Measurements from ENCODE around the gene APOBR.
"Not testable (repeated sequence)": the region's sequence is repeated elsewhere in the genome, so short reads cannot be mapped to it uniquely, and the experiment has no call there.

Gene APOBR

DNA sequence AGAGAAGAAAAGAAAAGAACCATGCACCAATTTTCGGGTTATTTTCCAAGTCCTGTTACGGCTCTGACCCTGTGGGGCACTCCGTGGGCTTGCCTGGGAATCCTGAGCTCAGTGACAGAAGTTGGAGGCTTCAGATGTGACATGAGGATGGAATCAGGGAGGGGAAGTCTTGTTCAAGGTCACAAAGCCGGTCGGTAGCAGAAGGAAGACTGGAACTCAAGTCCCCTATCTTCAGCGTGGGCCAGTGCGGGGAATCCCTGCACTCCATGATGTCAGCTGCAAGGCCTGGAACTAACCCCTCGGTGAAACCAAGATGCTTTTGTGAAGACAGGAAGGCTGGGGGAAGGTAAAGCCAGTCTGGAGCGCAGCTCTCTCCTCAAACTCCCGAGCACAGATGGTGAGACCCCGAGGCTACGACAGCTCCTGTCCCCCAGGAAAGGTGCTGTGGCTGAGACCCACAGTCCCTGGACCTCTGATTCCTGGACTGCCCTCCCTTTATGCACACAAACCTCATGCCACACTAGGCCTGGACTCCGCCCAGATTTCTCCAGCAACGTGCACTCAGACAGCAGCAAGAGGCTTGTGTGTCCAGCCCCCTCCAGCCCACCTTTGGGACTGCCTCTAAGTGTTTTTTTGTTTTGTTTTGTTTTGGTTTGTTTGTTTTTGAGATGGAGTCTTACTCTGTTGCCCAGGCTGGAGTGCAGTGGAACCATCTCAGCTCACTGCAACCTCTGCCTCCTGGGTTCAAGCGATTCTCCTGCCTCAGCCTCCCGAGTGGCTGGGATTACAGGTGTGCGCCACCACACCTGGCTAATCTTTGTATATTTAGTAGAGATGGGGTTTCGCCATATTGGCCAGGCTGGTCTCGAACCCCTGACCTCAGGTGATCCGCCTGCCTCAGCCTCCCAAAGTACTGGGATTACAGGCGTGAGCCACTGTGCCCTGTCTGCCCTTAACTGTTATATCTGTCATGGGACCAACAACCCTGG lies 17.7 kb downstream of the APOBR start:
- Histone ChIP-seq H3K4me1 (ENCODE audit: control insufficient read depth in 1 of 2, insufficient read depth in 2 of 2, low read length in 2 of 2) (peaks cover 0 to 3% of the 10 kb centered on the region in 2 donors), H3K4me3 (ENCODE audit: low read depth in 1 of 2, low read length in 2 of 2) (no peak overlapping the region), H3K9me3 (ENCODE audit: control insufficient read depth in 1 of 2, low read length in 2 of 2) (no peaks in the 10 kb centered on the region), H3K27ac (ENCODE audit: low read depth, low read length) (no peak overlapping the region), H3K9ac (ENCODE audit: low read depth in 1 of 2, low read length in 2 of 2) (no peak overlapping the region), H3K27me3 (ENCODE audit: control insufficient read depth in 1 of 2, insufficient read depth in 2 of 2, low read length in 2 of 2) (no peaks in the 10 kb centered on the region), H3K36me3 (ENCODE audit: control insufficient read depth in 1 of 2, insufficient read depth in 2 of 2, low read length in 2 of 2) (no peaks in the 10 kb centered on the region)

DNA sequence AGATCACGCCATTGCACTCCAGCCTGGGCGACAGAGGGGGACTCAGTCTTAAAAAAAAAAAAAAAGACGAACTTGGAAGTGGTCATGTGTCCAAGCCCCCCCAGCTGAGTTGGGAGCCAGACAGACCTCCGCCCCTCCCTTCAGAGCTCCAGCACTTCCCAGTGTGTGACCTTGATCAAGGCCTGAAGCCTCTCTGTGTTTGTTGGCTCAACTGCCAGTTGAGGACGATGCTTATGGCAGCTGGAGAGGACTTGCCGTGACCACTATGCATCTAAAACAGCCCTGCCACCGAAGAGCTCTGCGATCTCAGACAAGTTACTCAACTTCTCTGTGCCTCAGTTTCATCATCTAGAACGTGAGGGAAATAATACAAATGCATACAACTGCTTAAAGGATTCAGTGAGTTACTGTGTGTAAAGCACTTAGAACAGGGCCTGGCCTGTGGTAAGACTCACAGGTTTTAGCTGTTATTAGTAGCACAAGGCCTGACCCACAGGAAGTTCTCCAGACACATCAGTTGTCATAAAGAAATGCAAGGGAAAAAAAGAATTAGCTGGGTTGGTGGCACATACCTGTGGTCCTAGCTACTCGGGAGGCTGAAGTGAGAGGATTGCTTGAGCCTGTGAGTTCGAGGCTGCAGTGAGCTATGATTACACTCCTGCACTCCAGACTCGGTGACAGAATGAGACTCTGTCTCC lies 19.2 kb downstream of the APOBR start:
- Histone ChIP-seq H3K36me3 (ENCODE audit: control insufficient read depth in 1 of 2, insufficient read depth in 2 of 2, low read length in 2 of 2) (no peaks in the 10 kb centered on the region), H3K4me1 (ENCODE audit: control insufficient read depth in 1 of 2, insufficient read depth in 2 of 2, low read length in 2 of 2) (no peaks in the 10 kb centered on the region), H3K9ac (ENCODE audit: low read depth in 1 of 2, low read length in 2 of 2) (no peak overlapping the region), H3K9me3 (ENCODE audit: control insufficient read depth in 1 of 2, low read length in 2 of 2) (no peaks in the 10 kb centered on the region), H3K27me3 (ENCODE audit: control insufficient read depth in 1 of 2, insufficient read depth in 2 of 2, low read length in 2 of 2) (no peaks in the 10 kb centered on the region), H3K4me3 (ENCODE audit: low read depth in 1 of 2, low read length in 2 of 2) (no peak overlapping the region), H3K27ac (ENCODE audit: low read depth, low read length) (no peak overlapping the region)

DNA sequence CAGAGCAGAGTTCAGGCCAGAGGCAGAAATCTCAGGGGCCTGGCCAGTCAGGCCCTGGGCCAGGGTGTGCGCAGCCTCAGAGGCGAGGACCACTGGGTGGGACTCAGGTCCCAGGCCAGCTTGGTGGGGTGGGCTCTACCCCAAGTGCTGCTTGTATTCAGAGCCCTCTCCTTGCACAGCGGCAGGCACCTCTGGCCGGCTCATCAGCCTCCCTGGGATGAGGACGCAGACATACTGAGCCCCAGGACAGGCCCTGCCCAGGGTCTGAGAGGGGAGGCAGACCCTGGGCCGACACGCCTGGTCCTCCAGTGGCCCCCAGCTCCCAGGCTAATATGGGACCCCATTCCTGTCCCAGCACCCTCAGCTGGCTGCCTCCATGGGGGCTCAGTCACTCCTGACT lies 19.8 kb downstream of the APOBR start:
- H3K4me3 ChIP-seq (ENCODE audit: low read depth in 1 of 2, low read length in 2 of 2) = no peak overlapping the region
- no peaks in the 10 kb centered on the region for H3K36me3 ChIP-seq (ENCODE audit: control insufficient read depth in 1 of 2, insufficient read depth in 2 of 2, low read length in 2 of 2)
- no peak overlapping the region for H3K27ac ChIP-seq (ENCODE audit: low read depth, low read length)
- H3K27me3 ChIP-seq (ENCODE audit: control insufficient read depth in 1 of 2, insufficient read depth in 2 of 2, low read length in 2 of 2) = no peaks in the 10 kb centered on the region
- no peaks in the 10 kb centered on the region for H3K4me1 ChIP-seq (ENCODE audit: control insufficient read depth in 1 of 2, insufficient read depth in 2 of 2, low read length in 2 of 2)
- no peak overlapping the region for H3K9ac ChIP-seq (ENCODE audit: low read depth in 1 of 2, low read length in 2 of 2)
- H3K9me3 ChIP-seq (ENCODE audit: control insufficient read depth in 1 of 2, low read length in 2 of 2) = no peaks in the 10 kb centered on the region

DNA sequence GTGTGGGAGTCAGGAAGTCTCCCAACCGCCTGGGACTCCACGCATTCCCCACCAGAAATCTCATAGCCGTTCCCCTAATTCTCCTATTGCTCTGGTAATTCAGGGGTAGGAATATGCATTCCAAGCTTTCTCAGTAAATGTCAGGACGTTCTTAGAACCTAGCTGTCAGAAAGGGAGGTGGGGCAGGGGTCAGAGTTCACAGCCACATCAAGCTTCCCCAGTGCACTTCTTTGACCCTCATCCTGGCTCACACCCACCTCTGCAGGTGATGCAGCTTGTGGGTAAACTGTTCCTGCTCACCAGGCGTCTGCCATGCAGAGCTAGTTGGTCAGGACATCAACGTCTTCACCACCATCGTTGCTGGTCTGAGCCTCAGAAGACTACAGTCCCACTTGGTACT lies 26.2 kb downstream of the APOBR start:
- no peak overlapping the region for H3K4me3 ChIP-seq (ENCODE audit: low read depth in 1 of 2, low read length in 2 of 2)
- no peaks in the 10 kb centered on the region for H3K27me3 ChIP-seq (ENCODE audit: control insufficient read depth in 1 of 2, insufficient read depth in 2 of 2, low read length in 2 of 2)
- H3K4me1 ChIP-seq (ENCODE audit: control insufficient read depth in 1 of 2, insufficient read depth in 2 of 2, low read length in 2 of 2) = no peaks in the 10 kb centered on the region
- no peak overlapping the region for H3K9ac ChIP-seq (ENCODE audit: low read depth in 1 of 2, low read length in 2 of 2)
- no peaks in the 10 kb centered on the region for H3K36me3 ChIP-seq (ENCODE audit: control insufficient read depth in 1 of 2, insufficient read depth in 2 of 2, low read length in 2 of 2)
- no peak overlapping the region for H3K27ac ChIP-seq (ENCODE audit: low read depth, low read length)
- H3K9me3 ChIP-seq (ENCODE audit: control insufficient read depth in 1 of 2, low read length in 2 of 2) = no peaks in the 10 kb centered on the region

DNA sequence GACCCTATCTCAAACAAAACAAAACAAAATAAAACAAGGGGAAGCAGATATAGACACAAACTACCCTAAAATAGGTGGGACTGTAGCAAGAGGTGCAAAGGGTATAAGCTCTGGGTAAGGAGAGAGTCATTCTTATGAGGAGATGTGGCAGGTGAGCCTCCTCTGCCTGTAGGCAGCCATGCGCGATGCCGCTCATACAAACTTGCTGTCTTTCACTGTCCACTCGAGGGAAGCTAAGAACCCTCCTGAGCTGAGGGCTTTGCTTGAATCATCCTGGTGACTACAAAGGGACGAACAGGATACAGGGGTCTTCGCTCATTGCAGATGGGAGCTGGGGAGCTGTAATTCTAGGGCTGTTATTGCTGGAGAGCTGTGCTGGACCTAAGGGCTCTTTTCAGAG lies 27.0 kb downstream of the APOBR start:
- Histone ChIP-seq H3K9me3 (ENCODE audit: control insufficient read depth in 1 of 2, low read length in 2 of 2) (no peaks in the 10 kb centered on the region), H3K4me3 (ENCODE audit: low read depth in 1 of 2, low read length in 2 of 2) (no peak overlapping the region)

DNA sequence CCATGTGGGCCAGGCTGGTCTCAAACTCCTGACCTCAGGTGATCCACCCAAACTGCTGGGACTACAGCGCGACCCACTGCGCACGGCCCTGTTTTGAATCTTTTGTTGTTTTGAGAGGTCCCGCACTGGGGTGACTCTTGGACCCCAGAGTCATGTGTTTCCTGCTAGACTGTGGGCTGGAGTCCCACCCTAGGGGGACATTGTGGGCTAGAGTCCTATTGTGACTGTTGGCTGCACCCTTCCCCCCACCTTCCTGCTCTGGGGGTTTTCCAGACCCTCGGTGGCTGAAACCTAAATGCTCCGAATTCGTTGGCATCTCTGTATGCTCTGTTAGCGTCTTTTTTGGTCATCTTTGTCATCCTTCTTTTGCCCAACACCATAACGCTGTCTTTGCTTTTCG lies 28.3 kb downstream of the APOBR start:
- no peaks in the 10 kb centered on the region for H3K9me3 ChIP-seq (ENCODE audit: control insufficient read depth in 1 of 2, low read length in 2 of 2)
- peaks cover 0 to 3% of the 10 kb centered on the region in 2 donors for H3K4me1 ChIP-seq (ENCODE audit: control insufficient read depth in 1 of 2, insufficient read depth in 2 of 2, low read length in 2 of 2)
- H3K36me3 ChIP-seq (ENCODE audit: control insufficient read depth in 1 of 2, insufficient read depth in 2 of 2, low read length in 2 of 2) = no peaks in the 10 kb centered on the region
- H3K27me3 ChIP-seq (ENCODE audit: control insufficient read depth in 1 of 2, insufficient read depth in 2 of 2, low read length in 2 of 2) = no peaks in the 10 kb centered on the region
- no peak overlapping the region for H3K4me3 ChIP-seq (ENCODE audit: low read depth in 1 of 2, low read length in 2 of 2)
- H3K27ac ChIP-seq (ENCODE audit: low read depth, low read length) = no peak overlapping the region
- H3K9ac ChIP-seq (ENCODE audit: low read depth in 1 of 2, low read length in 2 of 2) = no peak overlapping the region

More for the DNA sequence above, 27.0 kb downstream of the APOBR start:
- H3K27me3 ChIP-seq (ENCODE audit: control insufficient read depth in 1 of 2, insufficient read depth in 2 of 2, low read length in 2 of 2) = no peaks in the 10 kb centered on the region
- H3K4me1 ChIP-seq (ENCODE audit: control insufficient read depth in 1 of 2, insufficient read depth in 2 of 2, low read length in 2 of 2) = peaks cover 0 to 3% of the 10 kb centered on the region in 2 donors
- H3K36me3 ChIP-seq (ENCODE audit: control insufficient read depth in 1 of 2, insufficient read depth in 2 of 2, low read length in 2 of 2) = no peaks in the 10 kb centered on the region
- no peak overlapping the region for H3K9ac ChIP-seq (ENCODE audit: low read depth in 1 of 2, low read length in 2 of 2)
- no peak overlapping the region for H3K27ac ChIP-seq (ENCODE audit: low read depth, low read length)

DNA sequence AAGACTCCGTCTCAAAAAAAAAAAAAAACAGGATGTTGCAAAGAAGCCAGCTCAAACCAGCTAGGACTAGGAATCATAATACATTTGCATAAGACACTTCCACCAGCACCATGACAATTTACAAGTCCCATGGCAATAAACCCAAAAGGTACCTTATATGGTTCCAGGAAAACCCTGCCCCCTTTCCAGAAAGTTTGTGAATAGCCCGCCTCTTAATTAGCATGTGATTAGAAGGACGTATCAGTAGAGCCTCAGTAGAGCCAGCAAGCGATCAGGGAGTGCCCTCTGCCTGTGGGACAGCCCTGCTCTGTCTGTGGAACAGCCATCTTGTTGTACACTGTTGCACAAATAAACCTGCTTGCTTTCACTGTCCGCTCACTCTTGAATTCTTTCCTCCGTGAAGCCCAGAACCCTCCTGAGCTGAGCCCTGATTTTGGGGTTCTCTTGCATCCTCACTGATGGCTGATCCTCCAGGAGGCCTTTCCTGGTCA lies 30.3 kb downstream of the APOBR start:
- Histone ChIP-seq H3K27me3 (ENCODE audit: control insufficient read depth in 1 of 2, insufficient read depth in 2 of 2, low read length in 2 of 2) (no peaks in the 10 kb centered on the region), H3K9ac (ENCODE audit: low read depth in 1 of 2, low read length in 2 of 2) (no peak overlapping the region), H3K36me3 (ENCODE audit: control insufficient read depth in 1 of 2, insufficient read depth in 2 of 2, low read length in 2 of 2) (no peaks in the 10 kb centered on the region), H3K9me3 (ENCODE audit: control insufficient read depth in 1 of 2, low read length in 2 of 2) (no peaks in the 10 kb centered on the region), H3K4me1 (ENCODE audit: control insufficient read depth in 1 of 2, insufficient read depth in 2 of 2, low read length in 2 of 2) (peaks cover 6 to 9% of the 10 kb centered on the region in 2 donors), H3K4me3 (ENCODE audit: low read depth in 1 of 2, low read length in 2 of 2) (no peak overlapping the region), H3K27ac (ENCODE audit: low read depth, low read length) (no peak overlapping the region)

DNA sequence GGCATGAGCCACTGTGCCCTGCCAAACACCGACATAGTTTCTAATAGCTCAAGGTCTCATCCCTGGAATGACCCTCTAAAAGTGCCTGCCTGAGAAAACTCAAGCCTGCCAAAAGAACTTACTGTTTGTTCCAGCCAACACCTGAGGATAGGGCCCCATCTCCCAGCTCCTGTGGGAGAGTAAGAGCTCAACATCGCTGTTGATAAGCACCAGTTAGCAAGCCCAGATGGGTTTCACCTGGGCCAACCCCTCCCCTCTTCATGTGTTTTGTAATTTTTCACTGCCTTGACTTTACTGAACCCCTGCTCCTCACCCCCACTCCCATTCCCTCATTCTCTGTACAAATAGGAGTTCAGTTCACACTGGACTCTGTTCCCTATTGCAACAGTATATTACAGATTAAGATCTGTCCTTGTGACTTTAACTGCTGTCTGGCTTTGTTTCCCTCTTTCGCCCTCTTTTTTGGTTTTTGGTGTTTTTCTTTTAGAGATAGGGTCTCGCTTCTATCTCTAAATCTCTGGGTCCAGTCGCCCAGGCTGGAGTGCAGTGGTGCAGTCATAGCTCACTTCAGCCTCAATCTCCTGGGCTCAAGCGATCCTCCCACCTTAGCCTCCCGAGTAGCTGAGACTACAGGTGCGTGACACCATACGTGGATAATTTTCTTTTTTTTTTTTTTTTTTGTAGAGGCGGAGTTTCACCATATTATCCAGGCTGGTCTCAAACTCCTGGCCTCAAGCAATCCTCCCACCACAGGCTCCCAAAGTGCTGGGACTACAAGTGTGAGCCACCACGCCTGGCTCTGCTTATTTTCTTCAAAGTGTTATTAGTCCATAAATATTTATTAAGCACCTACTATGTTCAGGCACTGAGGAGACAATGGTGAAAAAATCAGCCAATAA lies 32.0 kb downstream of the APOBR start:
- H3K9me3 ChIP-seq (ENCODE audit: control insufficient read depth in 1 of 2, low read length in 2 of 2) = no peaks in the 10 kb centered on the region
- peaks cover 6 to 9% of the 10 kb centered on the region in 2 donors for H3K4me1 ChIP-seq (ENCODE audit: control insufficient read depth in 1 of 2, insufficient read depth in 2 of 2, low read length in 2 of 2)
- H3K36me3 ChIP-seq (ENCODE audit: control insufficient read depth in 1 of 2, insufficient read depth in 2 of 2, low read length in 2 of 2) = no peaks in the 10 kb centered on the region
- H3K9ac ChIP-seq (ENCODE audit: low read depth in 1 of 2, low read length in 2 of 2) = no peak overlapping the region
- no peaks in the 10 kb centered on the region for H3K27me3 ChIP-seq (ENCODE audit: control insufficient read depth in 1 of 2, insufficient read depth in 2 of 2, low read length in 2 of 2)
- H3K27ac ChIP-seq (ENCODE audit: low read depth, low read length) = no peak overlapping the region
- no peak overlapping the region for H3K4me3 ChIP-seq (ENCODE audit: low read depth in 1 of 2, low read length in 2 of 2)

DNA sequence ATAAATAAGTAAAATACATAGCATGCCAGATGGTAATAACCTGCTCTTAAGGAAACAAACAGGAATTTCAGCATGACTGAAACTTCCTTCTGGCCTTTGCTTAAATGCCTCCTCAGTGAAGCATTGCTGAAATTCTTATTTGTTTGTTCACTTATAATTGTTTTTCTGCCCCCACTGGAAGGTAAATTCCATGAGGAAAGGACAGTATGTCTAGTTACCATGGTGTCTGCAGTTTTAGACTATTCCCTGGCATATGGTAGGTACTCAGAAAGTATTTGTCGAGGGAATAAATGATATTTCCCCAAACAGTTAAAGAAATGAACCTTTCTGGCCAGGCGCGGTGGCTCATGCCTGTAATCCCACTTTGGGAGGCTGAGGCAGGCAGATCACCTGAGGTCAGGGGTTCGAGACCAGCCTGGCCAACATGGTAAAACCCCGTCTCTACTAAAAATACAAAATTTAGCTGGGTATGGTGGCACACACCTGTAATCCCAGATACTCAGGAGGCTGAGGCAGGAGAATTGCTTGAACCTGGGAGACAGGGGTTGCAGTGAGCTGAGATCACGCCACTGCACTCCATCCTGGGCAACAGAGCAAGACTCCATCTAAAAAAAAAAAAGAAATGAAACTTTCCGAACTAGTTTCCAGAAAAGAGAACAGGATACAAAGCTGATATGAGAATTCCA lies 32.8 kb downstream of the APOBR start:
- not testable (repeated sequence) for H3K9ac ChIP-seq (ENCODE audit: low read depth in 1 of 2, low read length in 2 of 2); H3K27ac ChIP-seq (ENCODE audit: low read depth, low read length); H3K4me3 ChIP-seq (ENCODE audit: low read depth in 1 of 2, low read length in 2 of 2); H3K4me1 ChIP-seq (ENCODE audit: control insufficient read depth in 1 of 2, insufficient read depth in 2 of 2, low read length in 2 of 2); H3K27me3 ChIP-seq (ENCODE audit: control insufficient read depth in 1 of 2, insufficient read depth in 2 of 2, low read length in 2 of 2); H3K9me3 ChIP-seq (ENCODE audit: control insufficient read depth in 1 of 2, low read length in 2 of 2); H3K36me3 ChIP-seq (ENCODE audit: control insufficient read depth in 1 of 2, insufficient read depth in 2 of 2, low read length in 2 of 2)

All from duodenal mucosa (tissue), 2 donors.